Liver (tissue), 9 donors: ENCODE results near the gene MYO5A. TPM values are rescaled to one million over a fixed set of nuclear protein-coding genes. Genes with fewer than 3 reads are reported as not detected.

Experiments used
- DNase-seq: peaks from one replicate; pipeline ENCODE4 v3.0.0-alpha.2; 2017; ENCODE audit warnings: low spot score
- H3K27ac ChIP-seq, 2 donors: one replicate each; pipeline ENCODE4 v1.7.0; 2013; ENCODE audit warnings: inconsistent platforms in 2 of 2, low read length in 2 of 2, control low read depth in 1 of 2, low read depth in 1 of 2, mild to moderate bottlenecking in 1 of 2
- H3K27me3 ChIP-seq, 4 donors: one replicate each; pipeline versions ENCODE4 v1.6.1 to v1.7.0; 2013; ENCODE audit warnings: low read length in 3 of 4, inconsistent platforms in 1 of 4, mild to moderate bottlenecking in 1 of 4, moderate library complexity in 1 of 4; ENCODE audit not compliant: control insufficient read depth in 4 of 4, insufficient read depth in 4 of 4
- H3K36me3 ChIP-seq, 4 donors: one replicate each; pipeline versions ENCODE4 v1.6.1 to v1.7.0; 2013; ENCODE audit warnings: low read length in 3 of 4, mild to moderate bottlenecking in 3 of 4, low read depth in 1 of 4, moderate library complexity in 1 of 4; ENCODE audit not compliant: control insufficient read depth in 4 of 4, insufficient read depth in 3 of 4
- H3K4me1 ChIP-seq, 4 donors: one replicate each; pipeline versions ENCODE4 v1.6.1 to v1.7.0; 2013; ENCODE audit warnings: low read length in 3 of 4, mild to moderate bottlenecking in 3 of 4, moderate library complexity in 1 of 4; ENCODE audit not compliant: control insufficient read depth in 4 of 4, insufficient read depth in 4 of 4
- H3K4me3 ChIP-seq, 3 donors: one replicate each; pipeline versions ENCODE4 v1.6.1 to v1.7.0; 2013; ENCODE audit warnings: low read length in 3 of 3, control low read depth in 1 of 3, low read depth in 1 of 3, mild to moderate bottlenecking in 1 of 3
- H3K9ac ChIP-seq, 2 donors: one replicate each; pipeline ENCODE4 v1.7.0; 2013; ENCODE audit warnings: low read length in 2 of 2, mild to moderate bottlenecking in 2 of 2, moderate library complexity in 2 of 2, control low read depth in 1 of 2, low read depth in 1 of 2
- H3K9me3 ChIP-seq, 4 donors: one replicate each; pipeline versions ENCODE4 v1.6.1 to v1.7.0; 2013; ENCODE audit warnings: low read length in 3 of 4; ENCODE audit not compliant: control insufficient read depth in 4 of 4
- EGR1 ChIP-seq, 2 donors: IDR thresholded peaks; 2 replicates each; pipeline ENCODE4 v1.6.1; 2016 to 2018; ENCODE audit warnings: antibody characterized with exemption in 2 of 2, low read depth in 2 of 2
- FOXA1 ChIP-seq: IDR thresholded peaks from 2 replicates; pipeline ENCODE4 v1.6.1; 2016; ENCODE audit warnings: antibody characterized with exemption
- FOXA2 ChIP-seq: IDR thresholded peaks from 2 replicates; pipeline ENCODE4 v1.6.1; 2016; ENCODE audit warnings: antibody characterized with exemption
- GABPA ChIP-seq, 2 donors: IDR thresholded peaks in 1 of 2; conservative IDR thresholded peaks in 1 of 2; 2 replicates each; pipeline ENCODE4 v1.6.1; 2016; ENCODE audit warnings: antibody characterized with exemption in 2 of 2, mild to moderate bottlenecking in 1 of 2, moderate library complexity in 1 of 2
- HNF4A ChIP-seq, 2 donors: conservative IDR thresholded peaks; 2 replicates each; pipeline ENCODE4 v1.6.1; 2016; ENCODE audit warnings: antibody characterized with exemption in 2 of 2, mild to moderate bottlenecking in 2 of 2
- HNF4G ChIP-seq: IDR thresholded peaks from 2 replicates; pipeline ENCODE4 v1.6.1; 2016; ENCODE audit warnings: antibody characterized with exemption
- JUND ChIP-seq, 2 donors: IDR thresholded peaks; 2 replicates each; pipeline ENCODE4 v1.6.1; 2016; ENCODE audit warnings: antibody characterized with exemption in 2 of 2
- NR2F2 ChIP-seq: IDR thresholded peaks from 2 replicates; pipeline ENCODE4 v1.6.1; 2016; ENCODE audit warnings: antibody characterized with exemption
- RAD21 ChIP-seq, 2 donors: IDR thresholded peaks; 2 replicates each; pipeline ENCODE4 v1.6.1; 2016; ENCODE audit warnings: antibody characterized with exemption in 2 of 2, mild to moderate bottlenecking in 2 of 2
- RXRA ChIP-seq, 2 donors: IDR thresholded peaks; 2 replicates each; pipeline ENCODE4 v1.6.1; 2017 to 2018; ENCODE audit warnings: antibody characterized with exemption in 2 of 2, mild to moderate bottlenecking in 1 of 2
- SP1 ChIP-seq: IDR thresholded peaks from 2 replicates; pipeline ENCODE4 v1.6.1; 2018; ENCODE audit warnings: antibody characterized with exemption, mild to moderate bottlenecking
- TAF1 ChIP-seq: conservative IDR thresholded peaks from 2 replicates; pipeline ENCODE4 v1.6.1; 2016; ENCODE audit warnings: antibody characterized with exemption, mild to moderate bottlenecking
- YY1 ChIP-seq: IDR thresholded peaks from 2 replicates; pipeline ENCODE4 v1.6.1; 2016; ENCODE audit warnings: antibody characterized with exemption, mild to moderate bottlenecking
- WGBS: extraction: QIAGEN DNeasy Blood & Tissue Kit; methylation state at CpG from one replicate; pipeline ENCODE4 v1.1.7; 2013; 5-methylcytosine and 5-hydroxymethylcytosine counted together
- polyA plus RNA-seq, 2 donors: library from polyadenylated mRNA; stranded (reverse) in 1 of 2; unstranded in 1 of 2; fragments of 200-250 nt in 1 of 2; fragments of >200 nt in 1 of 2; fragmentation: Nextera tagmentation in 1 of 2; extraction: Ambion mirVana in 1 of 2; gene quantifications; one replicate each; pipeline versions ENCODE4 v1.2.1 to v1.2.3, GENCODE V29; 2013 to 2015
- total RNA-seq, 2 donors: library from RNA; depleted of rRNA; stranded (reverse); fragments of >200 nt; gene quantifications; one replicate each; pipeline ENCODE4 v1.2.3, GENCODE V29; 2014
- TF ChIP-seq, protein P1 (sequence below): IDR thresholded peaks from 2 replicates; pipeline ENCODE4 v1.6.1; 2016; ENCODE audit warnings: antibody characterized with exemption
- TF ChIP-seq, protein P2 (sequence below): fragments of 150-350 bp; IDR thresholded peaks from 2 replicates; pipeline ENCODE4 v1.5.1; 2017; ENCODE audit warnings: improper control_type of control experiment, low read depth, low read length; ENCODE audit not compliant: missing input control
- TF ChIP-seq, protein P3 (sequence below): IDR thresholded peaks from 2 replicates; pipeline ENCODE4 v1.6.1; 2016; ENCODE audit warnings: antibody characterized with exemption
- TF ChIP-seq, protein P4 (sequence below): IDR thresholded peaks from 2 replicates; pipeline ENCODE4 v1.6.1; 2016; ENCODE audit warnings: antibody characterized with exemption
- TF ChIP-seq, protein P5 (sequence below): IDR thresholded peaks from 2 replicates; pipeline ENCODE4 v1.6.1; 2016; ENCODE audit warnings: antibody characterized with exemption, mild to moderate bottlenecking
- donor health status: healthy.
- donor health status: healthy.
- donor health status: healthy.
- donor health status: healthy.
- donor health status: healthy.

MYO5A gene
- total and polyA plus RNA-seq, 4 donors, result 1.0 to 7.1 (median 3.0) TPM

DNA sequence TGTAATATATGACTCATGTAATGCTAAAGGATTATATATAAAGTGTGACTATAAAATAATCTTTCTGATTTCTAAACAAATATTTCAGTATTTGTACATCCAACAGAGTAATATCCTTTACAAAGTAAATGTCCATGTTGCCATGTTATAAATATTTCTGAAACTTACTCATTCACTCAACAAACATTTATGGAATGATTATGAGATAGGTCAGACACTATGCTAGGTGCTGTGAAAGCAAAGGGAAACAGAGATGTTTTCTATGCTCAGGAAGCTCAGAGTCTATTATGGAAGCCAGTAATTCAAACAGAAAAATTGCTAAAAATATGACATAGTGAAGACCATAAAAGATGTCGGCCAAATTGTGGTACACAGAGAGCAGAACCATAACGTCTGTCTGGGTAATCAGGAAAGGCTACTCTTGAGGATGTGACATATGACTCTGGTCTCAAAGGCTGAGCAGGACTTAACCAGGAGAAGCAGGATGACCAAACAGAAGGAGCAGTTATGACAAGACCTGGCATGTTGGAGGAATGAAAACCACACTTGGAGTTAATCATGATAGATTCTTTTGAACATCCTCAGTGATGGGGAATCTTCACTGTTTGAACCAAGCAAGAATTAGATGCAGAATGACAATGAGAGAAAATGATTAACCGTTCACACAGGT, 194.1 kb downstream of the MYO5A start:
- no peak overlapping the region for H3K4me3 ChIP-seq
- no peaks in the 10 kb centered on the region for H3K27me3 ChIP-seq
- no peaks in the 10 kb centered on the region for H3K9me3 ChIP-seq
- 88% methylated on average over 3 of the region's 3 CpGs for WGBS
- peaks cover 0 to 4% (median 0%) of the 10 kb centered on the region in 4 donors for H3K36me3 ChIP-seq
- no peaks in the 10 kb centered on the region for H3K4me1 ChIP-seq
- H3K27ac ChIP-seq, result no peak overlapping the region
- H3K9ac ChIP-seq, result no peak overlapping the region
- DNase-seq, result no peak
- no peak for TF ChIP-seq HNF4A (conservative IDR thresholded peaks at IDR 0.05)
- TF ChIP-seq RXRA (IDR thresholded peaks at IDR 0.05), result no peak
- no peak for TF ChIP-seq FOXA2
- no peak for TF ChIP-seq NR2F2
- TF ChIP-seq, protein P1, sequence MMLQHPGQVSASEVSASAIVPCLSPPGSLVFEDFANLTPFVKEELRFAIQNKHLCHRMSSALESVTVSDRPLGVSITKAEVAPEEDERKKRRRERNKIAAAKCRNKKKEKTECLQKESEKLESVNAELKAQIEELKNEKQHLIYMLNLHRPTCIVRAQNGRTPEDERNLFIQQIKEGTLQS, result no peak
- TF ChIP-seq GABPA (IDR thresholded peaks at IDR 0.05 in 1 of 2, conservative IDR thresholded peaks at IDR 0.05 in 1 of 2), result no peak
- no peak for TF ChIP-seq JUND (IDR thresholded peaks at IDR 0.05)
- TF ChIP-seq, protein P2, sequence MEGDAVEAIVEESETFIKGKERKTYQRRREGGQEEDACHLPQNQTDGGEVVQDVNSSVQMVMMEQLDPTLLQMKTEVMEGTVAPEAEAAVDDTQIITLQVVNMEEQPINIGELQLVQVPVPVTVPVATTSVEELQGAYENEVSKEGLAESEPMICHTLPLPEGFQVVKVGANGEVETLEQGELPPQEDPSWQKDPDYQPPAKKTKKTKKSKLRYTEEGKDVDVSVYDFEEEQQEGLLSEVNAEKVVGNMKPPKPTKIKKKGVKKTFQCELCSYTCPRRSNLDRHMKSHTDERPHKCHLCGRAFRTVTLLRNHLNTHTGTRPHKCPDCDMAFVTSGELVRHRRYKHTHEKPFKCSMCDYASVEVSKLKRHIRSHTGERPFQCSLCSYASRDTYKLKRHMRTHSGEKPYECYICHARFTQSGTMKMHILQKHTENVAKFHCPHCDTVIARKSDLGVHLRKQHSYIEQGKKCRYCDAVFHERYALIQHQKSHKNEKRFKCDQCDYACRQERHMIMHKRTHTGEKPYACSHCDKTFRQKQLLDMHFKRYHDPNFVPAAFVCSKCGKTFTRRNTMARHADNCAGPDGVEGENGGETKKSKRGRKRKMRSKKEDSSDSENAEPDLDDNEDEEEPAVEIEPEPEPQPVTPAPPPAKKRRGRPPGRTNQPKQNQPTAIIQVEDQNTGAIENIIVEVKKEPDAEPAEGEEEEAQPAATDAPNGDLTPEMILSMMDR, result no peak
- TF ChIP-seq, protein P3, sequence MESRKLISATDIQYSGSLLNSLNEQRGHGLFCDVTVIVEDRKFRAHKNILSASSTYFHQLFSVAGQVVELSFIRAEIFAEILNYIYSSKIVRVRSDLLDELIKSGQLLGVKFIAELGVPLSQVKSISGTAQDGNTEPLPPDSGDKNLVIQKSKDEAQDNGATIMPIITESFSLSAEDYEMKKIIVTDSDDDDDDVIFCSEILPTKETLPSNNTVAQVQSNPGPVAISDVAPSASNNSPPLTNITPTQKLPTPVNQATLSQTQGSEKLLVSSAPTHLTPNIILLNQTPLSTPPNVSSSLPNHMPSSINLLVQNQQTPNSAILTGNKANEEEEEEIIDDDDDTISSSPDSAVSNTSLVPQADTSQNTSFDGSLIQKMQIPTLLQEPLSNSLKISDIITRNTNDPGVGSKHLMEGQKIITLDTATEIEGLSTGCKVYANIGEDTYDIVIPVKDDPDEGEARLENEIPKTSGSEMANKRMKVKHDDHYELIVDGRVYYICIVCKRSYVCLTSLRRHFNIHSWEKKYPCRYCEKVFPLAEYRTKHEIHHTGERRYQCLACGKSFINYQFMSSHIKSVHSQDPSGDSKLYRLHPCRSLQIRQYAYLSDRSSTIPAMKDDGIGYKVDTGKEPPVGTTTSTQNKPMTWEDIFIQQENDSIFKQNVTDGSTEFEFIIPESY, result no peak
- TF ChIP-seq FOXA1, result no peak
- TF ChIP-seq YY1, result no peak
- TF ChIP-seq EGR1 (IDR thresholded peaks at IDR 0.05; ENCODE audit: low read depth in 2 of 2), result no peak
- TF ChIP-seq, protein P4, sequence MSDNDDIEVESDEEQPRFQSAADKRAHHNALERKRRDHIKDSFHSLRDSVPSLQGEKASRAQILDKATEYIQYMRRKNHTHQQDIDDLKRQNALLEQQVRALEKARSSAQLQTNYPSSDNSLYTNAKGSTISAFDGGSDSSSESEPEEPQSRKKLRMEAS, result no peak
- TF ChIP-seq HNF4G, result no peak
- TF ChIP-seq, protein P5, sequence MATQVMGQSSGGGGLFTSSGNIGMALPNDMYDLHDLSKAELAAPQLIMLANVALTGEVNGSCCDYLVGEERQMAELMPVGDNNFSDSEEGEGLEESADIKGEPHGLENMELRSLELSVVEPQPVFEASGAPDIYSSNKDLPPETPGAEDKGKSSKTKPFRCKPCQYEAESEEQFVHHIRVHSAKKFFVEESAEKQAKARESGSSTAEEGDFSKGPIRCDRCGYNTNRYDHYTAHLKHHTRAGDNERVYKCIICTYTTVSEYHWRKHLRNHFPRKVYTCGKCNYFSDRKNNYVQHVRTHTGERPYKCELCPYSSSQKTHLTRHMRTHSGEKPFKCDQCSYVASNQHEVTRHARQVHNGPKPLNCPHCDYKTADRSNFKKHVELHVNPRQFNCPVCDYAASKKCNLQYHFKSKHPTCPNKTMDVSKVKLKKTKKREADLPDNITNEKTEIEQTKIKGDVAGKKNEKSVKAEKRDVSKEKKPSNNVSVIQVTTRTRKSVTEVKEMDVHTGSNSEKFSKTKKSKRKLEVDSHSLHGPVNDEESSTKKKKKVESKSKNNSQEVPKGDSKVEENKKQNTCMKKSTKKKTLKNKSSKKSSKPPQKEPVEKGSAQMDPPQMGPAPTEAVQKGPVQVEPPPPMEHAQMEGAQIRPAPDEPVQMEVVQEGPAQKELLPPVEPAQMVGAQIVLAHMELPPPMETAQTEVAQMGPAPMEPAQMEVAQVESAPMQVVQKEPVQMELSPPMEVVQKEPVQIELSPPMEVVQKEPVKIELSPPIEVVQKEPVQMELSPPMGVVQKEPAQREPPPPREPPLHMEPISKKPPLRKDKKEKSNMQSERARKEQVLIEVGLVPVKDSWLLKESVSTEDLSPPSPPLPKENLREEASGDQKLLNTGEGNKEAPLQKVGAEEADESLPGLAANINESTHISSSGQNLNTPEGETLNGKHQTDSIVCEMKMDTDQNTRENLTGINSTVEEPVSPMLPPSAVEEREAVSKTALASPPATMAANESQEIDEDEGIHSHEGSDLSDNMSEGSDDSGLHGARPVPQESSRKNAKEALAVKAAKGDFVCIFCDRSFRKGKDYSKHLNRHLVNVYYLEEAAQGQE, result no peak
- no peak for TF ChIP-seq RAD21 (IDR thresholded peaks at IDR 0.05)
- TF ChIP-seq SP1, result no peak
- TF ChIP-seq TAF1, result no peak
